Endometrial microvascular endothelial cells (primary cell): ENCODE results near the gene TSPAN18. TPM values are rescaled to one million over a fixed set of nuclear protein-coding genes. Genes with fewer than 3 reads are reported as not detected.

Source experiments
- in situ Hi-C: cut with HindIII; loops from 2 replicates; pipeline ENCODE4 v1.10.0; 2017; ENCODE audit warnings: low sequenced_read_pairs, low pct_unique_long_range_greater_than_20kb; ENCODE audit errors: inconsistent ontology term
- total RNA-seq: library from RNA; depleted of rRNA; stranded (reverse); fragments of >200 nt; gene quantifications from one replicate; pipeline ENCODE4 v1.2.3, GENCODE V29; 2015; ENCODE audit errors: inconsistent ontology term

Gene TSPAN18
- total RNA-seq, 1 donor from 2014 or later = 21.4 TPM

DNA sequence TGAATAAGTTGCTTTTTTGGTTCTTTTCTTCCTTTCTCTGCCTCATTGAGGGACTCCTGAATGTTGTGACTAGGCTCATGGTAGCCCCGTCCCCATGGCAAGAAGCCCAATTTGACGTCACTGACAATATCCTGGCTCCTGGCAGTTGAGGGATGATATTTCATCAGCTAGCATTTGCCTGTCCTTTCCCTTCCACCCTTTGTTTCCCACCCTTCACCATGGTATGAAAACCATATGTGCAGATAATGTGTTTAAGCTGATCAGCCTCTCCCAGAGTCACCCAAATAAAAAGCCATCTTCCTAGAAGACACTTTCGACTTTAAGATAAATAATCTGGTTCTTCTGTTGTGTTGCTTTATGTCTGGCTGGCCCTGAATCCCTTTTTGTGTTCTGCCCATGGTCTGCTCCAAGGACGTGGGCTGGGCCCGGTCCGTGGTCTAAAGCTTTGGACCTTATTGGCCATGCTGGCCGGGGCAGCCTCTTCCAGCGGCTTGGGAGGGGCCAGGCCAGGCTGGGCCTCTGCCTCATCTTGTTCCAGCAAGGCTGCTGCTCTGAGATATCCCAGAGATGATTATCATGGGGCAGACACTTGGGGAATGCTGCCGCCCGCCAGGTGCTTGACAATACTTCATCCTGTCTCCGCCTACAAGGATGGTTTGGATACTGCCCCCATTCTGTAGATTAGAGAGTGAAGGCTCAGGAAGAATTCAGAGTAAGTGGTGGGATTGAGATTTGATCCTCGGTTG, 5.1 kb downstream of the TSPAN18 start:
- in situ Hi-C loops = no loop called here

GRCh38 chr11:44732564-44732963, 5.8 kb downstream of the TSPAN18 start:
- in situ Hi-C loops = no loop called here

DNA sequence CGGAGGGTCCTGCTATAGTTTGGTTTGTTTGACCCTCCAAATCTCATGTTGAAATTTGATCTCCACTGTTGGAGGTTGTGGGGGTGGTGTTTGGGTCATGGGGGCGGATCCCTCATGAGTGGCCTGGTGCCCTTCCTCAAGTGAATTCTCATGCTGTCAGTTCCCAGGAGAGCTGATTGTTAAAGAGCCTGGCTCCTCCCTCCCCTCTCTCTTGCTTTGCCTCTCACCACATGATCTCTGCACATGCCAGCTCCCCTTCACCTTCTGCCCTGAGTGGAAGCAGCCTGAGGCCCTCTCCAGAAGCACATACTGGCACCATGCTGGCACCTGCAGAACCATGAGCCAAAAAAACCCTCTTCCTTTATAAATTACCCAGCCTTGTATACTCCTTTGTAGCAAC, 7.1 kb downstream of the TSPAN18 start:
- in situ Hi-C loops = no loop called here

DNA sequence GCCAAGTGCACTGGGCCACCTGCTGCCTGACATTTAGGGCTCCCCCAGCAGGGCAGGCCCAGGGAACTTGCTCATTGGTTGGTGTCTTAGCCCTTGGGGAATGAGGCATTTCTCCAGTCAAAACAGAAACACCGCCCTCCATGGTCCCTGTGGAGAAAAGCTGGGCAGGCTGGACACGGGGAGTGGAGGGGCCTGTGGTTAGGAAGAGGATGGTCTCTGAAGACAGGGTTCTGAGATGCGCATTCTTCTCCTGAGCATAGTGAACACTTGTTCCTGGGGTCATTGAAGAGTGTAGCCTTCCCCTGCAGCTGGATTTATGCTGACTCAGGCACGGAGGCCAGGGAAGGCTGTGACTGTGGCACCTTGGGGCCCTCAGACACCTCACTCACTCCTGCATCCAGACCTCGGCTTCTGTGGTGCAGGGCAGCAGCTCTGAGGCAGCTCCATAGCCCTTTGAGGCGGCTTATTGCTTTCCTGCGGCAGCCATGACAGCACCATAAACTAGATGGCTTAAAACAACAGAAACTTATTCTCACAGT, 8.2 kb downstream of the TSPAN18 start:
- in situ Hi-C loops = no loop called here

GRCh38 chr11:44736791-44737190, 10.0 kb downstream of the TSPAN18 start:
- in situ Hi-C loops = no loop called here

- in situ Hi-C loops = no loop called here
Observed at GRCh38 chr11:44737245-44738085, 10.7 kb downstream of the TSPAN18 start.

GRCh38 chr11:44738791-44739190, 12.0 kb downstream of the TSPAN18 start:
- in situ Hi-C loops = no loop called here

DNA sequence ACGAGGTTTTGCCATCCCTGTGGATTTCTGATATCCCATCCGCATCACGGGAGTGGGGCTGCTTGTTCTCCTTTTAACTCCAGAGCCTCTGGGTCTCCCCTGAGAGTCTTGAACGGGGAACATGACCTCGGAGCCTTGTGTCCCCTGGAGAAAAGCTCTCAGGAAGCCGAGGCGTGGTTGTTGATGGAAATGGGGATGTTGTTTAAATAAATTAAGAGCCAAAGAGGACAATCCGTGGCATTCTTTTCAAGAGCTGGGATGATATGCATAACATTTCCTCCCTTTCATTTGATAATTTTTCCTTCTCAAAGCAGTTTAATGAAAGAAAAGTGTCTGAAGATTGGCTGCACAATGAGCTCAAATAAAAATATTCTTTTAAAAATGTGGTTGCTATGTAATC, 14.2 kb downstream of the TSPAN18 start:
- in situ Hi-C loops = no loop called here

DNA sequence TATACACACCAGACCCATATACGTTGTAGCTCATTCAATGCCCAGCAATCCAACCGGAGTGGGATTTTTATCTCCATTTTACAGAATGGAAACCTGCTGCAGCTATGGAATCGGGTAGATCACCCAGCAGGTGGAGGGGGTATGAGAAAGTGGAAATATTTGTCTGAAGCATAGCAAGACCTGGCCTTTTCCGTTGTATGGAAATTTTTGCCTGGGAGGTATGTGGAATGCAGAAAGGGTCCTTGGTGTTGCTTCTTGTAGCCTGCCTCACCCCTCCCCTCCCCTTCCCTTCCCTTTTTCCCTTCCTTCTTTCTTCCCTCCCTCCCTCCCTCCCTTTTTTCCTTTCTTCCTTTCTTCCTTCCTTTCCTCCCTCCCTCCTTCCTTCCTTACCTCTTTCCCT, 15.2 kb downstream of the TSPAN18 start:
- in situ Hi-C loops = no loop called here

DNA sequence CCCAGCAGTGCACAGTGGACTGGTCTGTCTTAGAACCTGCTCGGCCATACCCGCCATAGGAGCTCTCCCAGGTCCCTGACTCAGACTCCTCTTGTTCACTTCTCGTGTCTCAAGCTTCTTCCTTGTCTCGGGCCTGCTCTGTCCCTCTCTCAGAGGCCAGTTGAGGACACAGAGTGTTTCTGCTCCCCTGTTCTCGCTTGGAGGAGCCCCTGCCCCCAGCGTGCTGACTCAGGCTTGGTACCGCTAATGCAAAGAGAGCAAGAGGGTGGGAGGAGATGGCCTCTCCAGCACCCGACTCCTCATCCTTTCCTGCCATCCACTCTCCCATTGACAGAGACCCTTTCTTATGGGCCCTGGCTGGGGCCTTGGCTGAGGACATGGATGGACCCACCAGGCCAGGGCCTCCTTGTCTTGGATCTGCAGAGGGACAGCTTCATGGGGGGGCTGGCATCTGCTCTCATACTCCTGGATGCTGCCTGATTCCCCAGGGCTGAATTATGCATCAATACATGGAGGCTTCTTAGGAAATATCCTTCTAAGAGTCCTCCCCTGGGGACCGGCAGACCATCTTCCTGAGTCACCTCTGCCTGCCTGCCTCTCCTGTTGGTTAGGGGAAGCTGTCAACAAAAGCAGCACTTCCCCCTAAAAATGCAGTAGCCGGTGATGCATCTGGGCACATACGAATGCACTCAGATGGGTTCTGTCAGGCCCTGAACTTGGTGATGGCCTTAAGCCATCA, 15.9 kb downstream of the TSPAN18 start:
- in situ Hi-C loops = no loop called here

- in situ Hi-C loops = no loop called here
Observed at GRCh38 chr11:44743326-44743725, 16.6 kb downstream of the TSPAN18 start.

DNA sequence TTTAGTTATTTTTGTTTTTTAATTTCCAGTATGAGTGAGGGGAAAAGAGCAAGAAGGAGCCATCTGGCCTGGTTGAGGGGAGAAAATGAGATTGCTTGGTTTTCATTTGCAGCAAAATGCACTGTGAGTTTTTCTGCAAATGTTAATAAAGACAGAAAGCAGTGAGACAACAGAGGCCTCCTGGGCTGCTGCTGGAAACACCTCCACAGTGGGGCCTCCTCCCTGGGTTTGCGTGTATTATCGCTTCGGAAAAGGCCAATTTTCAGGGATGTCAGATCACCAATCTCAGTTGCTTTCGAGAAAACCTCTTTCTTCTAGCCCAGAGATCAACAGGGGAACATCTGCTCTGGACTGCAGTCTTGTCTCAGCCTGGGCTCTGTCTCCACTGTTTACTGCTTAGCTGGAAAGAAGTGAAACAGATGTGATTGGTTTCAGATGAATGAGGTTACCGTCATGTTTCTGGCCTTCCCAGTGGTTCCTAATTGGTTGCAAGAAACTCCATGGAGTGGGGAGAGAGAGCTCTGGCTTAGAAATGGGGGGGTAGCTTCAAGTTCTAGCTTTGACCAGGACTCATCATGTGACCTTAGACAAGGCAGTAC, 17.3 kb downstream of the TSPAN18 start:
- in situ Hi-C loops = no loop called here

- in situ Hi-C loops = no loop called here
Observed at GRCh38 chr11:44746894-44747293, 20.1 kb downstream of the TSPAN18 start.

- in situ Hi-C loops = no loop called here
Observed at GRCh38 chr11:44747316-44747715, 20.6 kb downstream of the TSPAN18 start.

DNA sequence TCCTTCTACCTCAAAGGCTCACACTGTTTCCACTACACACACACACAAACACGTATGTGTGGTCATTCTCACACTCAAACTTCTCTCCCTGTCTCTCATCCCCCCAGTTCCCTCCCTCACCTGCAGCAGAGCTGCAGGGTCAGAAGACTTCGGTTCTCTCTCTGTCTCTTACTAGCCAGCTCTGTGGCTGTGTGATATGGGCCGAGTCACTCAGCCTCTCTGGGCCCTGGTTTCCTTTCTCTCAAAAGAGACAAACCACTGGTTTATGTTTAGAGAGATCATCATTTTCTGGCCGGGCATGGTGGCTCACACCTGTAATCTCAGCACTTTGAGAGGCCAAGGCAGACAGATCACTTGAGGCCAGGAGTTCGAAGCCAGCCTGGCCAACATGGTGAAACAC, 21.1 kb downstream of the TSPAN18 start:
- in situ Hi-C loops = no loop called here

GRCh38 chr11:44748606-44749005, 21.8 kb downstream of the TSPAN18 start:
- in situ Hi-C loops = no loop called here

- in situ Hi-C loops = no loop called here
Observed at GRCh38 chr11:44749189-44749588, 22.4 kb downstream of the TSPAN18 start.

GRCh38 chr11:44750551-44751465, 24.0 kb downstream of the TSPAN18 start:
- in situ Hi-C loops = loop anchor here (25.0 kb wide), 1 partner anchor 114 kb away; no protein-coding TSS in a partner anchor
